Sciatic nerve (tissue), 2 donors: ENCODE data around the gene XRRA1. TPM values are rescaled to one million over a fixed set of nuclear protein-coding genes. Genes with fewer than 3 reads are reported as not detected.
"Not testable (repeated sequence)": the region's sequence is repeated elsewhere in the genome, so short reads cannot be mapped to it uniquely, and the experiment has no call there.

Experiments used
- ATAC-seq: fragments of 200-7000 bp; cut with Tn5 transposase; one replicate; pipeline ENCODE4 v1.9.1; 2020; ENCODE audit warnings: mild to moderate bottlenecking, moderate library complexity
- DNase-seq: peaks from one replicate; pipeline ENCODE4 v3.0.0-alpha.2; 2020; ENCODE audit warnings: low spot score
- intact Hi-C: fragments of 100-400 bp; cut with DNase I; formaldehyde crosslinking; loops from one replicate; pipeline ENCODE4 v1.14.2; 2022
- total RNA-seq: library from RNA; stranded (reverse); fragmentation: NEBNext Ultra II Directional; extraction: Animal tissue kit (Norgen Biotek cat#: 25700); gene quantifications from one replicate; pipeline ENCODE4 v1.2.1, GENCODE V29; 2021
- donor health status: DM: no; HTN: no; CAD: no.
- donor health status: DM: no; HTN: no; CAD: no.

The XRRA1 gene, protein sequence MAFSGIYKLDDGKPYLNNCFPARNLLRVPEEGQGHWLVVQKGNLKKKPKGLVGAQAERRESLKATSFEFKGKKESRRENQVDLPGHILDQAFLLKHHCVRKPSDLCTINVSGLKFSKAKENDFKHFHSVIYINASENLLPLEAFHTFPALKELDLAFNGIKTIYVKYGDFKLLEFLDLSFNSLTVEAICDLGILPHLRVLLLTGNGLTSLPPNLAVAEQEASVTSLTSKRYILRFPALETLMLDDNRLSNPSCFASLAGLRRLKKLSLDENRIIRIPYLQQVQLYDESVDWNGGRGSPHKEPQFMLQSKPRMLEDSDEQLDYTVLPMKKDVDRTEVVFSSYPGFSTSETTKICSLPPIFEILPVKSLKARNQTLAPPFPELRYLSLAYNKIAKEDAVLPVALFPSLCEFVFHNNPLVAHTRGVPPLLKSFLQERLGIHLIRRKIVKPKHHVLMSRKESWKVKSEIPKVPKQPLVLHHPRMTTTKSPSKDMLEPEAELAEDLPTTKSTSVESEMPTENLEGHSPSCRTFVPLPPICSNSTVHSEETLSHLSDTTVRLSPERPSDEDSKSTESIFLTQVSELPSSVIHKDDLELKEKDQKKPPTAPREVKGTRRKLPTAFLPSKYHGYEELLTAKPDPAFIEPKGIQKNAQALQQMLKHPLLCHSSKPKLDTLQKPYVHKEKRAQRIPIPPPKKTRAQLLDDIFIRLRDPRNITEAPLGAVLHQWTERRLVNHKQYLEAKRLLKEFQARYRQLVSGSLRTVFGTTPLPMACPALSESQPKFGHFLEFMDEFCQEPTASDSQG
- 18.5 TPM for total RNA-seq

DNA sequence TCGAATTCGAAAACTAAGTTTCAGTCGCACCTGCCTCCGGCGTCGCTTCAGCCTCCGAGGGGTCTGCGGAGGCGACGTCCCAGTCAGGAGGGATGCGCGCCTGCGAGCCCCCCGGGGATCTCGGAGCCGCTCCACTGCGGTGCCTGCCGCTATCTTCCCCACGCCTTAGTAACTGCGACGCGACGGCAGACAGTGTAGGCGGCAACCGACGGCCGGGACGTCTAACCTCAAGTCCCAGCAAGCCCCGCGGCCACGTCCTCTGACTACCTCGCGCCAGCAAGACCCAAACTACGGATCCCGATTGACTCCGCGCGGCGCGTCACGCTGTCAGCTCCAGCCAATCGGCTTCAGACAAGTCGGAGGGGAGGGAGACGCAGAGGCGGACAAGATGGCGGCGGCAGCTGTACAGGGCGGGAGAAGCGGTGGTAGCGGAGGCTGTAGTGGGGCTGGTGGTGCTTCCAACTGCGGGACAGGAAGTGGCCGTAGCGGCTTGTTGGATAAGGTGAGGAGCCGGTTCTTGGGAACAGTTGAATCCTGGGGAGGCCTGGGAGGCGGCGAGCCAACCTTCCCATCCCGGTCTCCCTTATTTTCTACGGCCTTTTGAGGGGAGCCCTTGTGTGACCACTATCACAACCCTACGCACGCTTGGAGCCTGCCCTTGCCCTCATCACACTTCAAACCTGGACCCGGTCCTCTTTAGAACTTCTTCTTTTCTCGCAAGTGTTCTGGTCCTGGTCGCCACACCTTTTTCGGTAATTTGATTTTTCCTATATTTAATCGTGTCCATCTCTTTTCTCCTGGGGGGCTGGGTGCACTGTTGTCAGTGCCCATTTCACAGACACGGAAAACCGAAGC is at the start of gene XRRA1, which contains the start of gene SPCS2:
XRRA1 (minus strand) TSS at position 194 of the 855 bp plus-strand sequence. CDS start 8,213 bp downstream, outside the sequence.
SPCS2 (plus strand) TSS at position 369 of the 855 bp plus-strand sequence; CDS start at position 389, 20 bp downstream.
- DNase-seq (peak; percentile 99), ATAC-seq (peak; percentile 100)
- intact Hi-C loops, result no loop called here

DNA sequence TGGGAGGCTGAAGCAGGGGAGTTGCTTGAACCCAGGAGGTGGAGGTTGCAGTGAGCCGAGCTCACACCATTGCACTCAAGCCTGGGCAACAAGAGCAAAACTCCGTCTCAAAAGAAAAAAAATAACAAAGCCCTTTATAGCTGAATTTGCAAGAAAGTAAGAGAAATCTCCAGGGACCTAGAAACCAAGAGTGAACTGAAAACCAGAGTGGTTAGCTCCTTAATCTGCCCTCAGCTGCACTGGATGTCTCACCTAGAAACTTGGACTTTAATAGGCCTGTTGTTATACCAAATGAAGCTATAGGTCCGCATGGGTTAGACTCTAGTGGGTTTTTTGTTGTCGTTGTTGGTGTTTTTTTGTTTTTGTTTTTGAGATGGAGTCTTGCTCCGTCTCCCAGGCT is 44.0 kb upstream of the XRRA1 start:
- DNase-seq (no peak), ATAC-seq (no peak)
- intact Hi-C loops, result no loop called here

DNA sequence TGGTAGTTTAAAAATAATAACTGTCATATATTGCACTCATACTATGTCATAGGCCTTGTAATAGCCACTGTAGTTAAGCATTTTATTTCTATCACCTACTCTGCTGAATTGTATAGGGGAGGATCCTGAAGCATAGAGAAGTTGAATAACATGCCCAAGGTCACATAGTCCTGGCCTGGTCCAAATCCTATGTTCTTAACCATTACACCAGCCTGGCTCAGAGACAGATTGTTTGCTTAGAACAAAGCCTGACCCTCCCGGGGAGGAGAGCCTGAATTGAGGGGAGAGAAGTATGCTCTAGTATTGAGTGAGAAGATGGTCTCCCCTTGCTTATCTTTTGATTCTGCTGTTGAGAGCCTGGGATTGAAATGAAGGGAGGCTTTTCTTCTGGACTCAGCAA is 42.0 kb upstream of the XRRA1 start:
- intact Hi-C loops, result no loop called here
- no peak for ATAC-seq
- no peak for DNase-seq

DNA sequence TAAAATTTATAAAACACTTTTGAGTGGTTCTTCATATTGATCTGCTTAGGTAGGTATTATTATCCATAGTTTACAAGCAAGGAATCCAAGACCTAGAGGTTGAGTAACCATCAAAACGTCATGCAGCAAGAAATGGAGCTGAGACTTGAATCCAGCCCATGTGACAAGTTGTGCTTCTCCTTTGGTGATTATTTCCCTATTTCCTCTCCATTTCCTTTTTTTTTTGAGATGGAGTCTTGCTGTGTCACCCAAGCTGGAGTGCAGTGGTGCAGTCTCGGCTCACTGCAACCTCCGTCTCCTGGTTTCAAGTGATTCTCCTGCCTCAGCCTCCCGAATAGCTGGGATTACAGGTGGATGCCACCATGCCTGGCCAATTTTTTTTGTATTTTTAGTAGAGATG is 41.3 kb upstream of the XRRA1 start:
- ATAC-seq, intact Hi-C loops: not testable (repeated sequence)

DNA sequence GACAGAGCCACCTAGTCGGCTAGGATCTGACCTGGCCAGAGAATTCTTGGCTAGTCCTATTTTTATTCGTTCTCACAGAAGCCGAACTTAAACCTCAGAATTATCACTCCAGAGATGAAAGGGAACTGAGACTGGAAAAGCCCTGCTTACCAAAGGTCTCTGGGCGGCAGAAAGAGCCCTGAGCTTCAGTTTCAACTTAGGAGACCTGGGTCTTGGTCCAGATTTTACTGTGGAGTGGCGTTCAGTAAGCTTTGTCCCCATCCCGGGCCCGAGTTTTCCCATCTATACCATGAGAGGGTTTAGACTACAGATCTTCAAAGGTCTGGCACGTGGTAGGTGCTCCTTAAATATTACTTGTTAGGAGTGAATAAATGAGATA is 40.4 kb upstream of the XRRA1 start:
- ATAC-seq, result no peak
- intact Hi-C loops, result no loop called here
- DNase-seq, result no peak

More for the DNA sequence above, 41.3 kb upstream of the XRRA1 start:
- not testable (repeated sequence) for DNase-seq

DNA sequence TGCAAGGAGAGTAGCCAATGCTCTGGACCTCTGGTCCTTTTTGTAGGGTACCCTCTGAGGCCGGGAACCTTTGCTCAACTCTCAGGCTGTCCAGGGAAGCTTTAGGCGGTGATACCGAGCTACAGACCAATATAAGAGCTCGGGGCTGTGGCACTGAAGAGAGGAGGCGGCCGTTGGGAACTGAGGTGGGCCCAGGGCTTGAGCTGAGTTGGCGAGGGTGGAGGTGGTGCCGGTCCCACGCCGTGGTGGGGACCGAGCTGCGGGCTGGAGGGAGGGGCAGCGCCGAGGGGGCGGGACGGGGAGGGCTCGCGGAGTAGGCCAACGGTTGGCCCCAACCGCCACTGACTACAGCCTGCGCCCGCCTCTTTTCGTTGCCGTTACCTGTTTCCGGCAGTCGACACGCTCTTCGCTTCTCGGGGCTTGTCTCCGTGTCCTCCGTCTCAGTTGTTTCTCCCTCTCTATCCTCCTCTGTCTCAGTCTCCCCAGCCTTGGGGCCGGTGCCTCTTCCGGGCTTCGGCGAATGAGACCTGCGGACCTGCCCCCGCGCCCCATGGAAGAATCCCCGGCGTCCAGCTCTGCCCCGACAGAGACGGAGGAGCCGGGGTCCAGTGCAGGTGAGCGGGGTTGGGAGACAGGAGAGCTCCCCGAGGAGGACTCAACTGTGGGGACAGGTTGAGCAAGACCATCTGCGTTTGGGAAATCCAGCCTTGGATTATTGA is 39.8 kb upstream of the XRRA1 start, which contains the start of gene NEU3:
NEU3 (plus strand) TSS at position 393 of the 719 bp plus-strand sequence; CDS start at position 521, 128 bp downstream.
- intact Hi-C loops, result no loop called here
- ATAC-seq (peak; percentile 97), DNase-seq (peak; percentile 85)

DNA sequence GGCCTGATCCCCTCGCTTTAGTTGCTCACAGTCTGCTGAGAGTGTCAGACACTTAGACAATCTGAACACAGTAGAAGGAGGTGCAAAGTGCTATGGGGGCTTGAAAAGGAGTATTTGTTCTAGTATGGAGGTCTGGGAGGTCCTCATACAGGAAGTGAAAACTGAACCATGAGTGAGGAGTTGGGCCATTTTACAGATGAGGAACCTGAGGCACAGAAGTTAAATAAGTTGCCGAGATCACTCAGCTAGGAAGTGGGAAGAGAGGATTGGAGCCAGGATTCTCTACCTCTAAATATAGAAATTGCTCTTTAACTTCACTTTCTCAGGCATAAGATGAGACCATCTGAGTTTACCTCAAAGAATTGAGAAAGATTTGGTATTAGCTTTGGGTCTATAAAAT is 35.8 kb upstream of the XRRA1 start:
- ATAC-seq (no peak), DNase-seq (no peak)
- intact Hi-C loops, result no loop called here

DNA sequence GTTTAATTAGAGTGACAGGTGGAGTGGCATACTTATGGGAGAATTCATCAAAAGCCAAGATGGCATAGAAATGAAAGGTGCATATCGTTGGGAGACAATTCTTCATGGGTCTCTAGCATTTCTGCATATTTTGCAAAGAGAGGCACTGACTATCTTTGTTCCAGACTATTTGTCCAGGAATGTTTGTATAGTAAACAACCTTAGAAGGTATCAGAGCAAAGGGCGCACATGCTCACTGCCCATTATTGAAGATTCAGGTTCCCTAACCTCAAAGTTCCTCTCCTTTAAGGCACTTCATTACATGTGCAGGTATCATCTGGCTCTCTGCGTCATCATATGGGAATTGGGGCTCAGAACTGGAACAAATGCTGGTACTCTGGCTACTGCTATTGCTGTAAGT is 35.2 kb upstream of the XRRA1 start:
- no peak for DNase-seq
- ATAC-seq, result no peak
- intact Hi-C loops, result no loop called here

DNA sequence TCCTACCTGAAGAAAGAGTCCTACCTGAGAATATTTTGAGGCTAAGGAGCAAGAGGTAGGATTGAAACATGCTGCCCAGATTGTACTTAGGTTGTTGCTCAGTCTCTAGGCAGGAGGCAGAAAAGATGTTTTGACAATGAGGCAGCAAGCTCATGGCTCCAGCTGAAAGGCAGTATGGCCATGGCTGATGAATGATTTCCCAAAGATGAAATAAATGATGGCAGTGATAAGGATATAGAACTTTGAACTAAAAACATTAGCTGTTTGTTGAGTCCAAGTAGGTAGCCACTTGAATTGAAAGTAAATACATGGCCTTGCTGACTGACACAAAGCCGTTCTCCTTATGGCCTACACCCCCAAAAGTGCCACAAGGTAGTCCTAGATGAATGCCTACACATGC is 33.0 kb upstream of the XRRA1 start:
- intact Hi-C loops, result no loop called here
- no peak for DNase-seq
- no peak for ATAC-seq

DNA sequence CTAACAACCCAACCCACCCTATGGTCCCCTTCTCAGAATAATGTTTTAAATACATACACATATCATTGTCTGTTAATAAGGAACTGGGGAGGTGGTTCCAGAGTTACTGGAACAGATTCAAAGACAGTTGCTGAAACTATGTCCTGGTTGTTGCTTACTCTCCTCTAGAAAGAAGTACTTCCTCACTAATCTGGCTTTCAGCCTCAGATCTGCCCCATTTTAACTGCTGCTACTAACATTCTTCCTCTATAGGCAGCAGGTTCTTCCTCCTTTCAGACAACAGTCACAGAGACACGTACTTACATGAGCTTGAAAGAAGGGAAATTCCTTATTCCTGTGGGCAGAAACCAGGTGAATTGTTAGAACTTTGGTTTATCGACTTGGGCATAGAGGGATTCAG is 31.7 kb upstream of the XRRA1 start:
- DNase-seq (no peak), ATAC-seq (no peak)
- intact Hi-C loops, result no loop called here

DNA sequence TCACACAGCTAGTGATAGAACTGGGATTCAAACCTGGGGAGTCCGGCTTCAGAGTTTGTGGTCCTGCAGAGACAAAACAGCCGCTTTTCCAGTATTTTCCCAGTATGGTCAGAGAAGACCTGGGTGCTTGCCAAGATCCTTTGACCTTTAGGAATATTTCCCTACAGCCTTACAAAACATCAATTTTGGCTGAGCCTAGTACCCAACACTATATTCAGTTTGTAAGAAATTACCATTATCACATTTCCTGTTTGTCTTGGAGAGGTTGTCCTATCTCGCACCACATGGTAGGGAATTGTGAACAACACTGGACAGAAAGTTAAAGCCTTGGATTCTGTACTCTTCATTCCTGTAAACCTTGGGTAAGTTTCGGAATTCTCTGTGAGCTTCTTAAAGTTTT is 29.1 kb upstream of the XRRA1 start:
- intact Hi-C loops, result no loop called here
- ATAC-seq (no peak), DNase-seq (no peak)

DNA sequence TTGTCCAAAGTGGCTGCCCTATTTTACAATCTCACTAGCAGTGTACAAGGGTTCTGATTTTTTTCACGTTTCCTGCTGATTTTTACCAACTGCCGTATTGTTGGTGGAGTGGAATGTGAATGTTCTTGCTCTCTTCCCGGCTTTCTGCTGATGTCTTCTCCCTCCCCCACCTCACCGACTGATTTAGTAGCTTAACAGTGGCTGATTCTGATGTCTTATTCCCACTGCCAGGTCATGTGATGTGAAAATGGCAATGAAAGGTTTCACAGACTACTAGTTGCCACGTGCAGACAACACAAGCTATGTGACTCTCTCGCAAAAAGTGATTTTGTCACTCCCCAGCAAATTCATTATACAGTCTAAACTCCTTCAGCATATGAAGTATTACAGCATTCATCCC is 22.5 kb upstream of the XRRA1 start:
- ATAC-seq (no peak), DNase-seq (no peak)
- intact Hi-C loops, result no loop called here

DNA sequence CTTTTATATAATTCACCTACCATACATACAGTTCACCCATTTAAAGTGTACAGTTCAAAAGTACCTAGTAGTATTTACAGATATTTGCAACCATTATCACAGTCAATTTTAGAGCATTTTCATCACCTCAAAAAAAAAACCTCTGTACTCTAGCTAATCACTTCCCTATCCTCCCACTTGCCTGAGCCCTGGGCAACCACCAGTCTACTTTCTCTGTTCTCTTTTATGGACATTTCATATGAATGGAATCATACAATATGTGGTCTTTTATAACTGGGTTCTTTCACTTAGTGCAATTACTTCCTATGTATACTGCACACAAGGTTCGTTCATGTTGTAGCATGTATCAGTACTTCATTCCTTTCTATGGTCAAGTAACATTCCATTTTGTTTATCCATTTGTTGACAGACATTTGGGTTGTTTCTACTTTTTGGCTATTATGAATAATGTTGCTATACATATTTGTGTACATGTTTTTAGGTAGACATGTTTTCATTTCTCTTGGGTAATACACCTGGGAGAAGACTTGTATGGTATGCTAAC is 22.0 kb upstream of the XRRA1 start:
- DNase-seq (no peak), ATAC-seq (no peak)
- intact Hi-C loops, result no loop called here

DNA sequence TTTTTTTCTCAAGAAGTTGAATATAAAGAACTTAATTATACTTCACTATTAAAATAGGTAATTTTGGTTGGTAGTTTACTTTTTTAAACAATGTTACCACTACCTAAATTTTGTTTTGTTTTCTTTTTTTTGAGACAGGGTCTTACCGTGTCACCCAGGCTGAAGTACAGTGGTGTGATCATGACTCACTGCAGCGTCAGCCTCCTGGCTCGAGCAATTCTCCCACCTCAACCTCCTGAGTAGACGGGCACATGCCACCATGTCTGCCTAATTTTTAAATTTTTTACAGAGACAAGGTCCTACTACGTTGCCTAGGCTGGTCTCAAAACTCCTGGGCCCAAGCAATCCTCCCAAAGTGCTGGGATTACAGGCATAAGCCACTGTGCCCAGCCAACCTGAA is 17.8 kb upstream of the XRRA1 start:
- intact Hi-C loops, result no loop called here
- ATAC-seq, result no peak
- no peak for DNase-seq

DNA sequence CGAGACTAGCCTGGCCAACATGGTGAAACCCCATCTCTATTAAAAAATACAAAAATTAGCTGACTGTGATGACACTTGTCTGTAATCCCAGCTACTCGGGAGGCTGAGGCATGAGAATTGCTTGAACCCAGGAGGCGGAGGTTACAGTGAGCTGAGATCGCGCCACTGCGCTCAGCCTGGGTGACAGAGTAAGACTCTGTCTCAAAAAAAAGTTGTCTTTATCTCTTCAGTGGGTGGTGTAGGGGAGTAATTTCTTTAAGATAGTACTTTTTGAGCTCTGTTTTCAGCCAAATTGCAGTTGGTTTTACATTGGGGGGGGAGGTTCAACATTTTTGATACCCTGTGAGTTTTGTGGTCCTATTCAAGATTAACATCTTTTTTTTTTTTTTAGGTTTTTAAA is 11.2 kb upstream of the XRRA1 start:
- DNase-seq, ATAC-seq, intact Hi-C loops: not testable (repeated sequence)

DNA sequence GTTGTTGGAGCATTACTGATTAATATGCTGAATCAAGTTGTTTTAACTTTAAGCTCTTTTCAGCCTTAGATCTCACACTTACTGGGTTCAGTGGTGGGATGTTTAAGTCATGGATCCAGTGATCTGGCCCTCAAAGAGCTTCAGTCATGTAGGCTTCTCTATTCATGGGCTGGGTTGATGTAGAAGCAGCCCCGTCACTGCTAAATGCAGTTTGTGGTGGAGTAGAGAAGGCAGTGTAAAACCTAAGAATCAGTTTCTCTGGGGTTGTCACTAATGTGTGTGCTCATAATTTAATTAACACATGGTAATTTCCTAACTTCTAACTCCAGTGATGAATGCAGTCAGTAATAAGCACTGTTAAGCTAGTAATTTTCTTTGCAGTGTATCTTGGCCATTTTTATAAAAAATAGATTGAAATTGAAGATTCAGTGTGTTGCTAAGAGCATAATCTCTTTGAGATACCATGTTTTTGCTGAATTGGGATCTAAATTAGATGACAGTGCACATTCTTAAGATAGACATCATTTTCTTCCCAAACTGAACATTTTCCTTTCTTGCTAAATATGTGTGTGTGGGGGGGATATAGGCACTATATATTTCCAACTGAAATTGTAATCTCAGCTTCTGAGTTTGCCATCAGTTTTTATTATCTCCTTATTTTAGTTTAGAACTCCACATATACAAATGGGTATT is 9.2 kb upstream of the XRRA1 start:
- no peak for ATAC-seq
- intact Hi-C loops, result no loop called here

DNA sequence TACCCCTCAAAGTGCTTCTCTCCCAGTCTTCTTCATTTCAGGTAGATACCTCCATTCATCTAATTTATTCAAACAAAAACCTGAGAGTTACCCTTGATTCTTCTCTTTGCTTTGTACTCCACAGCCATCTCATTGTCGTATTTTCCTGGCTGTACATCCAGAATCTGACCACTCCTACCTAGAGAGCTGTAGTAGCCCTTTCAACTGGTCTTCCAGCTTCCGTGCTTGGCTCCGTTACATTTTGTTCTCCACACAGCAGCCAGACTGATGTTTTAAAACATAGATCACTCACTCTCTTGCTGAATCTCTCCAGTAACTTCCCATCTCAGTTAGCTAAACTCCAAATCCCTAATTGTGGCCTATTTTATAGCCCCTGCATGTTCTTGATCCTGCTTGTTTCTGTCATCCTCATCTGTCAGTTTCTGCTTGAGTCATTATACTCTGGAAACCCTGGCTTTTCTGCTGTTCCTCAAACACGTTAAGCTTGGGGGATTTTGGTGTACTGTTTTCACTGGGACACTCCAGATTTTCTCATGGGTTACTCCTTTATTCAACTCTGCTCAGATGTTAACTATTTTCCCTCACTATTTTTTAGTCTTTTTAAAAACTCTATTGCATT is 7.6 kb upstream of the XRRA1 start:
- intact Hi-C loops, result no loop called here
- ATAC-seq (no peak), DNase-seq (no peak)

More for the DNA sequence above, 9.2 kb upstream of the XRRA1 start:
- DNase-seq, result no peak
